Activated CD4-positive, CD25-positive, alpha-beta regulatory T cell treated with anti-CD3 and anti-CD28 coated beads, Interleukin-2, amount 50 U/mL, for 16 hours (primary cell): ENCODE data around the gene ITSN1.
"Not testable (repeated sequence)": the region's sequence is repeated elsewhere in the genome, so short reads cannot be mapped to it uniquely, and the experiment has no call there.

Experiments
- DNase-seq: peaks from one replicate; pipeline ENCODE4 v3.0.0-alpha.2; 2020; ENCODE audit warnings: low read depth, low spot score

The ITSN1 gene

GRCh38 chr21:33642027-33642895, at the start of gene ITSN1:
Gene ITSN1, plus strand, starts transcription at chr21:33642501. Its CDS starts 76,328 bp downstream, at chr21:33718829.
- peak; percentile 100 for DNase-seq

- no peak for DNase-seq
These were observed 44.2 kb upstream of the ITSN1 start for GRCh38 chr21:33598051-33598450.

DNA sequence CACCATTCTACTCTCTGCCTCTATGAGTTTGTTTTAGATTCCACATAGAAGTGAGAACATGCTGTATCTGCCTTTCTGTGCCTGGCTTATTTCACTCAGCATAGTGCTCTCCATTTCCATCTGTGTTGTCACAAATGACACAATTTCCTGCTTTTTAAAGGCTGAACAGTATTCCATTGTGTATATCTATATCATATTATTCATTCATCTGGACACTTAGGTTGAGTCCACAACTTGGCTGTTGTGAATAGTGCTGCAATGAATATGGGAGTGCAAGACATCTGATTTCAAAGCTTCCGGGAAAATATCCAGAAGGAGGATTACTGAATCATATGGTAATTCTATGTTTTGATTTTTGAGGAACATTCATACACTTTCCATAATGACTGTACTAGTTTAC, 33.7 kb upstream of the ITSN1 start:
- no peak for DNase-seq

- no peak for DNase-seq
These were observed 31.1 kb upstream of the ITSN1 start for GRCh38 chr21:33611006-33611744.

GRCh38 chr21:33617565-33617964, 24.7 kb upstream of the ITSN1 start:
- not testable (repeated sequence) for DNase-seq

GRCh38 chr21:33618407-33618806, 23.9 kb upstream of the ITSN1 start:
- DNase-seq, result no peak

DNA sequence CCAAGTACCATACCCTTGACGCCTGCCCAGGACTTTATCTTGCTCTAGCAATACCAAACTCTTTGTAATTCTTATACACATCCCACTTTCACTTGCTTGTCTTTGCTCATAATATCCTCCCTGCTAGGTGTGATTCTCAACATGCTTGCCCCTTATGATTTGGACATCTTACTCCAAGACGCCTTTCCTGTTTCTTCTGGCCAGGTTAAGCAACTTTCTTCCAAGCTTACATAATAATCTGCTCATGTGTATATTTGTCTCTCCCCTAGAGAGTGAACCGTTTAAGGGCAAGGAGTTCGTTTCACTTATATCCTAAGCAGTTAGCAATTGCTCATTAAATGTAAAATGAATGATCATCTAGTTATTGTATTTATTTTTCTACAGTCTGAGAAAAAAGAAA, 22.6 kb upstream of the ITSN1 start:
- no peak for DNase-seq

DNA sequence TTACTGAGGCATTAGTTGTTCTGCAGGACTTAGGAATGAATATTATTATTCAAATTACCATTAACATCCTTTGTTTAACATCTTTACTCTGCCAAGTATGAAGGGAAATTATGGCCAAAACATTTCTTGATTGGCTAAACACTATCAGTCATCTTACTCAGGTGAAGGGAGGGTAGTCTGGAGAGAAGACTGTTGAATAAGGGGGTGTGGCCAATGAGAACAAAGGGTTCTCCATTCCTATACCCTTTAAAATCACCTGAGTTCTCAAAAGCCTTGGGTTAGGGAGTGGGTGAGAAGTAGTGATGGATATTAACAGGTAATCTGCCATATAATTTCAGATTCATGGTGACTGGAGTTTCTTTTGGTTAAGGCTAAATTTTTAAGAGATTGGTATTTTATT, 20.0 kb upstream of the ITSN1 start:
- no peak for DNase-seq

DNA sequence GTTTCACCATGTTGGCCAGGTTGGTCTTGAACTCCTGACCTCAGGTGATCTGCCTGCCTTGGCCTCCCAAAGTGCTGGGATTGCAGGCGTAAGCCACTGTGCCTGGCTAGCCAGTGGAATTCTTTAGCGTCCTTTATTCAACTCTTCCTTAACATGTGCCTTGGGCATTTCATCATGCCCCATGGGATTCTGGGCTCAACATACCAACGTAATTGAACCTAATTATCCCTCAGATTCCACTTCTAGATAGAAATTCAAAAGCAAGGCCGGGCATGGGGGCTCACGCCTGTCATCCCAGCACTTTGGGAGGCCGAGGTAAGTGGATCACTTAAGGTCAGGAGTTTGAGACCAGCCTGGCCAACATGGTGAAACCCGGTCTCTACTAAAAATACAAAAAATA, 16.1 kb upstream of the ITSN1 start:
- not testable (repeated sequence) for DNase-seq

- no peak for DNase-seq
These were observed 8.0 kb upstream of the ITSN1 start for GRCh38 chr21:33634254-33634653.

DNA sequence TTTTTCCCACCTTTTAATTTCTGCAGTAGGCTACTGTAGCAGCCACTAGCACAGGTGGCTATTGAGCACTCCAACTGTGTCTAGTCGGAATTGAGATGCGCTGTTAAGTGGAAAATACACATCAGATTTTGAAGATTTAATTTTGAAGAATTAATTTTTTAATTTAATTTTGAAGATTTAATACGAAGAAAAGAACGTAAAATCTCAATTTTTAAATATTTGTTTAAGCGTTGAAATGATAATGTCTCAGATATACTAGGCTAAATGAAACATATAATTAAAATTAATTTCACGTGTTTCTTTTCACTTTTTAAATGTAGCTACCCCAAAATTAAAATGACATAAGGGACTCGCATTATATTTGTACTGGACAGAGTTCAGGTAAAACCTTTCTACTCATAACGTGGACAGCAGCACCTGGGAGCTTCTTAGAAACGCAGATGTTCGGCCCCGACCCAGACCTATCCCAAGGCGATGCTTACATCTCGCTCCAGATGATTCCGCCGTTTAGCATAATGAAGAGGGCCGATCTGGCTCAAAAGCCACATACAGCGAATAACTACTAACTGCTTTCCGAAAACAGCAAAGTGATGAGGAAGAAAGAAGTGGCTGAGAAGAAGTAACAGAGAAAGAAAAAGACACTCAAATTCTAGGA, 1.5 kb upstream of the ITSN1 start:
- DNase-seq, result no peak

DNA sequence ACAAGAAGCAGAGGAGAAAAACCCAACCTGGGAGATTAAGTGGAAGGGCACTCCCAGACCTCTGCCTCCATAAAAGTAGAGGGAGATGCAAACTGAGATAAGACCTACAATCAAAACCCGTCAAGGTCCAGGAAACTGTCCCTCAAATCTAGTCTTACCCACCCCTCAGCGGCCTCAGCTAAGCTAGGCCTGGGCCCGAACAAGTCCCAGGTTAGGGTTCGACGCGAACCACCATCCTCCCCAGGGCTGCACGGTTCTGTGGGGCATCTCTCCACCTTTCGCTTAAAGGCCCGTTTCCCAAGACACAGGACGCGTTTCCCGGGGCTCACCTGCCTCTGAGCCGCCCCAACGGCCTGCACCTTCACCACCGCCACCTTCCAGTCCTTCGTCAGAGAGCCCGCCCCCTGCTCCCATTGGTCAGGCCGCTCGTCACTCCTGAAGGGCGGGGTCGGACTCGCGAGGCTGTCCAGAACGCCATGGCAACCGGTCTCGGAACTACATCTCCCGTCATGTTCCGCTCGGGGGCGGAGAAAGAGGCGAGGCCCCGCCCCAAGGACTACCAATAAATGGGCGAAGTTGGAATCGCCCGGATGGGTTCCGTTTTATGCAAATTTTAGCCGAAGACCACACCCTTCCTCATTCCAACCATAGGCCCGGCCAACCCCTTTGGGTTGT, 812 bp upstream of the ITSN1 start, which contains the start of gene CRYZL1:
Gene CRYZL1 (minus strand): TSS at position 390 of the 675 bp plus-strand sequence. CDS start 10,190 bp downstream, outside the sequence.
- DNase-seq, result peak; percentile 100

- no peak for DNase-seq
These were observed 776 bp downstream of the ITSN1 start for GRCh38 chr21:33642896-33643657.

- no peak for DNase-seq
These were observed 1.5 kb downstream of the ITSN1 start for GRCh38 chr21:33643658-33644311.

- no peak for DNase-seq
These were observed 2.2 kb downstream of the ITSN1 start for GRCh38 chr21:33644383-33645074.

- no peak for DNase-seq
These were observed 3.4 kb downstream of the ITSN1 start for GRCh38 chr21:33645730-33646129.

GRCh38 chr21:33647587-33647986, 5.3 kb downstream of the ITSN1 start:
- no peak for DNase-seq

DNA sequence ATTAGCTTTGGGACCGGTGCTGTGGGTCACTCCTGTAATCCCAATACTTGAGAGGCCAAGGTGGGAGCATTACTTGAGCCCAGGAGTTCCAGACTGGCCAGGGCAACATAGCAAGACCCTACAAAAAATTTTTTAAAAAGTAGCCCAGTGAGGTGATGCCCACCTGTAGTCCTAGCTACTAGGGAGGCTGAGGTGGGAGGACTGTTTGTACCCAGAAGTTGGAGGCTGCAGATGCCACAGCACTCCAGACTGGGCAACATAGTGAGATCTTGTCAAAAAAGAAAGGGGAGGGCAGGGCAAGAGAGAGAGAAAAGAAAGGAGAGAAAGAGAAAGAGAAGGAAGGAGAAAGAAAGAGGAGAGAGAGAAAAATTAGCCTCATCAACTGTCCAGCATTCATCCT, 6.3 kb downstream of the ITSN1 start:
- no peak for DNase-seq

GRCh38 chr21:33650230-33650629, 7.9 kb downstream of the ITSN1 start:
- no peak for DNase-seq
